Measurements from ENCODE around the gene IVL. TPM values are rescaled to one million over a fixed set of nuclear protein-coding genes. Genes with fewer than 3 reads are reported as not detected.

Gene IVL
- polyA plus RNA-seq, 12 donors = 0.08 to 36.1 (median 1.9) TPM; not detected in 7

DNA sequence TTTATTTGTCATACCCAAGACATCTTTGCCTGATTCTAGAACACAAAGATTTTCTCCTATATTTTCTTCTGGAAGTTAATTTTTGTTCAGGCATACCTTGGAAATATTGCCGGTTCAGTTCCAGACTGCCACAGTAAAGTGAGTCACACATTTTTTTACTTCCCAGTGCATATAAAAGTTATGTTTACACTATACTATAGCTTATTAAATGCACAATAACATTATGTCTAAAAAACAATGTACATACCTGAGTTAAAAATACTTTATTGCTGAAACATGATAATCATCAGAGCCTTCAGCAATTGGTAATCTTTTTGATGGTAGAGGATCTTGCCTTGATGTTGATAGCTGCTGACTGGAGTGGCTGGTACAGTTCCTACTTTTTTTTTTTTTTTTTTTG, 20.2 kb upstream of the IVL start:
- no peak for DNase-seq

GRCh38 chr1:152899027-152899426, 9.3 kb upstream of the IVL start:
- no peak for DNase-seq

GRCh38 chr1:152899883-152900282, 8.5 kb upstream of the IVL start:
- no peak for DNase-seq

GRCh38 chr1:152901631-152902030, 6.7 kb upstream of the IVL start:
- DNase-seq = no peak

DNA sequence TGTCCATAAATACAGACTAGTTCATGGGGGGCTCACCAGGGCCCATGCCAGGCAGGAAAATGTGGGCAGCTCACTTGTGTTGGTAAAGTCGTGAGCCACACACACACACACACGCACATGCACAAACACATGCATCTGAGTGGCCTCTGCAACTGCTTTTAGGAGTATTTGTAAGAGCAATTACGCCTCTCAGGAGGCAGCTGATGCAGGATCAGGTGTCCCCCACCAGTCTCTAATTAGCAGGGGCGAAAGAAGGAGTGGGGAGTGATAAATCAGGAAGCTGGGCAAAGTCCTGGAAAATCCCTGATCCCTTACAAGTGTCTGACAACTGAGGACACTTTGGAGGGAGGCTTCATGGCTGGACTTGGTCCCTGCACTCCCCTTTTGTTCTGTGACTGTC, 5.7 kb upstream of the IVL start:
- no peak for DNase-seq

- no peak for DNase-seq
Measured at GRCh38 chr1:152904688-152905440, 3.5 kb upstream of the IVL start.

DNA sequence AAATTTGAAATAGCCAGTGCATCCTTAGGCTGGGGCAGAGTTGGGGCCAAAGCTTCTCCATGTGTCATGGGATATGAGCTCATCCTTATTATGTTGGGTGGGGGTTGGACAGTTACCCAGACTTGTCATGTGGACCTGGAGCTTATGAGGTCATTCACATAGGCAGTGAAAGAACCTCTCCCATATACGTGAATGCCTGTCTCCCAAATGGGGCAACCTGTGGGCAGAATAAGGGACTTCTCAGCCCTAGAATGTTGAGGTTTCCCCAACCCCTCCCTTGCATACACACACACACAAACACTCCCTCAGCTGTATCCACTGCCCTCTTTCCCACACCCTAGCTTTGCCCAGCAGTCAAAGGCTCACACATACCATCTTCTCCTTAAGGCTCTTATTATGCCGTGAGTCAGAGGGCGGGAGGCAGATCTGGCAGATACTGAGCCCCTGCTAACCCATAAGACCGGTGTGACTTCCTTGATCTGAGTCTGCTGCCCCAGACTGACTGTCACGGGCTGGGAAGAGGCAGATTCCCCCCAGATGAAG, 2.3 kb upstream of the IVL start:
- DNase-seq = no peak

GRCh38 chr1:152909206-152909605, 860 bp downstream of the IVL start:
- DNase-seq = no peak

DNA sequence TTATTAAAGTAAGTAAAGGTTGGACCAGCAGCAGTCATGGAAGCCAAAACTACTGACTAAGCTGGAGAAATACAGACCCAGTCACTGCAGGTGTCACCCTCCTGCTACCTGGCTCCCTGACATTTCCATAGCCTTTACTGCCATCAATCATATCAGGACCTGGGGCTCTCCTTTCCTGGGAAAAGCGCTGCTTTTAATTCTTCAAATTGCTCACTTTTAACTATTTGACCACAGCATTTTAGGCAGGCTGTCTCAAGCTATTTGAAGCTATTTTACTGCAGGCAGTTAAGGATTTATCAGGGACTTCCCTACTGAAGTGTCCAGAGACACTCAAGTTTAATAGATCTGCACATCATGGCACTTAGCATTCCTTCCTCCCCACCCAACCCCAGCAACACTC, 4.1 kb downstream of the IVL start:
- DNase-seq = no peak

GRCh38 chr1:152912900-152913299, 4.6 kb downstream of the IVL start:
- DNase-seq = no peak

DNA sequence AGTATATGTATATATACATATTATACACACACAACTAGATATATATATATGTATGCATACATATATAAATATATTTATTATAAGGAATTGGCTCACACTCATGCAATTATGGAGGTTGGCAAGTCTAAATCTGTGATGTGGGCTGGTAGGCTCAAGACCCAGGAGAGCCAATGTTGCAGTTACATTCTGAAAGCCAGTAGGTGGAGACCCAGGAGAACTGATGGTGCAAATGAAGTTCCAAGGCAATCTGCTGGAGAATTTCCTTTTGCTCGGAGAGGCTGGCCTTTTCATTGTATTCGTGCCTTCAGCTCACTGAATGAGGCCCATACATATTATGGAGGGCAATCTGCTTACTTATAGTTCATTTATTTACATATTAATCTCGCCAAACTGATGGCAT, 9.4 kb downstream of the IVL start:
- no peak for DNase-seq

- DNase-seq = no peak
Measured at GRCh38 chr1:152919071-152919470, 10.7 kb downstream of the IVL start.

- no peak for DNase-seq
Measured at GRCh38 chr1:152924191-152924590, 15.8 kb downstream of the IVL start.

- no peak for DNase-seq
Measured at GRCh38 chr1:152926091-152926490, 17.7 kb downstream of the IVL start.

DNA sequence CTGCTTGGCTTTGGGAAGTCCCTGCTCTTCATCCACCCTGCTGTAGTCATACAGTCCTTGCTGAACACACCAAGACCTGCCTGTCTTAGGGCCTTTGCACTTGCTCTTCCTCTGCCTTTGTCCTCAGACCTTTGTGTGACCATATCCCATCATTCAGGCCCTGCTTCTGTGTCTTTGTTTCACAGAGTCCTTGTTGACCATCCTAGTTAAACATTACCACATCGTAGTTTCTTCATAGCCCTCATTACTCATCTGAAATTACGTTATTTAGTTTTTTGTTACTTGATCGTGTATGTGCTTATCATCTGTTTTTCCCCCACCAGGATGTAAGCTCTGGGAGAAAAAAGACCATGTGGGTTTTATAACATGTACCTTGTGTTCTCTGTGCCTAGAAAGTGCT, 20.3 kb downstream of the IVL start:
- DNase-seq = no peak

DNA sequence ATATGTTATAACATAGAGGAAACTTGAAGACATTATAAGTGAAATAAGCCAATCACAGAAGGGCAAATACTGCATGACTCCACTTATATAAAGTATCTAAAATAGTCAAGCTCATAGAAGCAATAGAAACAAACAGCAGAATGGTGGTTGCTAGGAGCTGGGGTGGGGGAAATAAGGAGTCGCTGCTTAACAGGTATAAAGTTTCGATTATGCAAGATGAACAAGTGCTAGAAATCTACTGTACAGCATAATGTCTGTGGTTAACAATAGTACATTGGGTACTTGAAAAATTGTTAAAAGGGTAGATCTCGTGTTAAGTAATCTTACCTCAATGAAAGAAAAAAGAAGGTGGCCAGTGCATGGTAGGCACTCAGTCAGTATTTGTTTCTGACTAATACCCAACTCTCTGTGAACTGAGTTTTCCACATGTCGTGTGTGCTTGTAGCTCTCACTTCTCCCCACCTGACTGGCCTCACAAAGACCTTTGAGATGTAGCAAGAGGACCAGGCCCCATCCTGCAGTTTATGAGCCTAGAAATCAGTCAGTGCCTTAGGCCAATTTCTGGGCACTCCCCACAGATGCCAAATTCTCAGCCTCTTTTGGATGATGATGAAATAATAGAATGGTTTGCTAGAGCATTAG, 23.9 kb downstream of the IVL start:
- DNase-seq = no peak

DNA sequence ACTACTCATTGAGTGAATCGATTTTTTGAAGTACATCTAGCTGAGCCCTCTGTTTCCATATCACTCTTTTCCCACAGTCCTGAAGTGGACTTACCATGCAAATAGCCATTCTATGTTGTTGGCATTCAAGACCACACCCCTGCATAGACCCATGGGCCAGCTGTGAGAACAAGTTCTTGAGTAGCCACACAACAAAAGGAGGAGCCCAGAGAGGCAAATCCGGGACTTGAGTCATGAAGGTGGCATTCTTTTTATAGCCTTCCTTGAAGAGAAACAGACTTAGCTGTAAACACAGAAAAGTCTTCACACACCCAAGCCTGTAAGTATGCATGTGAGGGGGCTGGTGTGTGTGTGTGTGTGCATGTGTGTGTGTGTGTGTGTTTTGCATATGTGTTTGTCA, 24.9 kb downstream of the IVL start:
- DNase-seq = no peak

GRCh38 chr1:152940614-152941013, 32.3 kb downstream of the IVL start:
- DNase-seq = no peak

DNA sequence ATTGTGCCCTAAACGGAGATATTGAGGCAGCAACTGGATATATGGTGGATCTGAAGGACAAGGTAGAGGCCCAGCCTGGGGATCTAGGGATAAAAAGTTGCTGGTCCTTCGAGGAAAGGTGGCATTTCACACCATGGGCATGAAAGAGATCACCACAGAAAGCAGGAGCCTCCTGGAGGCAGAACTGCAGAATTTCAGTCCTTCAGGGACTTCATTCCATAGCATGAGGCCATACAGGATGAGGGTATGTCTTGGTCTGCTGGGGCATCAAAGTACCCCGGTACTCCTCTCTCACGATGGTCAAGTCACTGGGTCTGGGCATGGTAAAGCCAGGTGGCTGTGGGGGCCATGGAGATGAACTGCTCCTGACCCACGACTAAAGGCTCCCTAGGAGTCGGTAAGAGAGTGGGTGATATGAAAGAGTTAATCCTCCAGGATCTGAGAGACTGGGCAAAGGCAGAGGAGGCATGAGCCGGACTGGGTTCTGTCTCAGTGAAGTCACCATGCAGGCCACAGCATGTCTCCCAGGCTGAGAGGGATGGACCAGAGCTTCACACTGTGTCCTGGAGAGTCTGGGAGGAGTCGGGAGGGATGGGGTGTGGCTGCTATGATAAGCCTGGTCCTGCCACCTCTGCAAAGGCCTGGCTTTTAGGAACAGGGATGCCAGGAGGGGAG, 32.8 kb downstream of the IVL start:
- no peak for DNase-seq

DNA sequence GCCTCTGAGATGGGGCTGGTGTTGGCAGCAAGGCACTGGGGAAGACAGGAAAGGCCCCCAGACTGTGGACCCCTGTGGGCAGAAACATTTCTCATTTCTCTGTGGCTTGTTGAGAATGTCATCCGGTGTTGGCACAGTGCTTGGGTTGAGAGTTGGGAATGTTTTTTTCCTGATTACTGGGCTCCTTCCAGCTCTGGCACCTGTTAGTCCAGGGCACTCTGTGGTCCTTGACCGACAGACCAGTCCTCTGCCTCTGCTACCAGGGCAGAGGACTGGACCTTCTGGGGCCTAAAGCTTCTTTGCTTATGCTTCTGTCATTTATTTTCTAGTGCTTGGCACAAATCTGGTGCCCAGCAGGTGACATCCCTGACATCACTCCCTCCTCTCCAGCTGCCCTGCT, 33.8 kb downstream of the IVL start:
- no peak for DNase-seq

GRCh38 chr1:152946248-152946647, 37.9 kb downstream of the IVL start:
- no peak for DNase-seq

DNA sequence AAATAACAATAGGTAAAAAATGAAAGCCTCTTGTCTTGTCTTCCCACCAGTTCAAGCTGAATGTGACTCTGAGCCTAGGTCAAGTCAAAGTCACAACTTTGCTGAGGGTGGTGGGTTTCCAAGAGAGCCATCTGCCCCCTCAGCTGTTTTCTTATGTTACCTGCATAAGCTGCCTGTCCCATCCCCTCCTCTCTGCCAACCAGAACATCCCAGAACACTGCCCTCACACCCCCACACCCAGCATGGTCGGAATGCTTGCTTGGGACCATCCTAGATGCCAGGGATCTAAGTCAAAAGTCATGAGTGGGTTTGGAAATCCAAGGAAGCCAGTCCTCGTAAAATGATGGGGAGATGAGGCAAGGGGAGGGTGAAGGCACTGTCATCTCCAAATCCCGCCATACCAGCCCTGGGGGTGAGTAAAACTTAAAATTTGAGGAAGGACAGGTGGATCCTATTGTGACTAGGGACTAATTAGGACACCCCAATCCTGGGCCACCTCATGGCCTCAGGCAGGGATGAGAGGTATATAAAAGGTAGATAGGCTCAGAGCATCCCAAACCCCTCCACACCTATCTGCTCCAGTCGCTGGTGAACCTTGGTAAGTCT, 38.4 kb downstream of the IVL start, which contains the start of gene SPRR5:
Gene SPRR5 (plus strand): TSS at position 556 of the 606 bp plus-strand sequence. CDS start 1,349 bp downstream, outside the sequence.
- DNase-seq = no peak

All from muscle of arm (tissue), 12 donors.